PFSK-1 (cell line): ENCODE data around the gene LMLN.

ENCODE experiments used
- POLR2AphosphoS5 ChIP-seq: IDR thresholded peaks from 2 replicates; pipeline ENCODE4 v1.6.1; 2012; ENCODE audit warnings: low read depth, mild to moderate bottlenecking, control low read depth, low read length, moderate library complexity
- REST ChIP-seq, 2 experiments: IDR thresholded peaks; 2 replicates each; pipeline versions ENCODE4 v1.6.1 to v1.8.0; 2011 to 2012; ENCODE audit warnings: low read depth in 2 of 2, low read length in 2 of 2, control low read depth in 1 of 2, inconsistent platforms in 1 of 2, mild to moderate bottlenecking in 1 of 2, moderate library complexity in 1 of 2; ENCODE audit not compliant: insufficient read depth in 1 of 2
- SIN3A ChIP-seq: IDR thresholded peaks from 2 replicates; pipeline ENCODE4 v1.6.1; 2012; ENCODE audit warnings: mild to moderate bottlenecking, low read length, moderate library complexity, borderline replicate concordance; ENCODE audit not compliant: insufficient read depth
- TAF1 ChIP-seq: IDR thresholded peaks from 2 replicates; pipeline ENCODE4 v1.6.1; 2012; ENCODE audit warnings: low read length, control low read depth, borderline replicate concordance; ENCODE audit not compliant: insufficient read depth

GRCh38 chr3:197953325-197953724 lies 6.7 kb upstream of the LMLN start:
- TF ChIP-seq POLR2AphosphoS5 (no peak), TAF1 (no peak), SIN3A (no peak), REST (IDR thresholded peaks at IDR 0.05; ENCODE audit: insufficient read depth in 1 of 2, low read depth in 2 of 2, low read length in 2 of 2) (no peak)
